Measurements from ENCODE around the gene RNF212. TPM values are rescaled to one million over a fixed set of nuclear protein-coding genes. Genes with fewer than 3 reads are reported as not detected.

The RNF212 gene
- total and polyA plus RNA-seq, 2 donors (not counting 3 experiments of a cell fraction or from before 2014, with no cell fraction given), result 2.3 to 2.8 TPM

DNA sequence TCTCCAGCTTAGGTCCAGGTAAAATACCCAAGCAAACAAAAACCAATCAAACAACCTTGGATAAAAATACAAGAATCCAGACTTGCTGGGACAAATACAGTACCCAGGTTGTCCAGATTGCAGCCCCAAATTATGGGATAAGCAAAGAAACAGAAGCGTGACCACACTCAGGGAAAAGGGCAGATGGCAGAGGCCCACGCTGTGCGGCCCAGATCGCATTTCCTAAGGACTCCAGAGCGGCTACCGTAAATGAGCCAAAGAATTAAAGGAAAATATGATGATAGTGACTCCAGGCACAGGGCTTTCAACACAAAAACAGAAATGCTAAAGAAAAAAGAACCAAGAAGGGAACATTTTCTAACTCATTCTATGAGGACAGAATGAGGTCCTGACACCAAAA is 51.6 kb downstream of the RNF212 start:
- no peak overlapping the region for H3K4me3 ChIP-seq (replicated peaks in 1 of 3; ENCODE audit: insufficient read depth in 1 of 3, low read depth in 1 of 3, low read length in 3 of 3)
- POLR2A ChIA-PET, result no interaction called here
- intact Hi-C loops (cut with micrococcal nuclease), result no loop called here
- no peaks in the 10 kb centered on the region for H3K36me3 ChIP-seq (ENCODE audit: control insufficient read depth in 2 of 2, extremely low read depth in 1 of 2, insufficient read depth in 2 of 2, low read length in 2 of 2)
- dilution Hi-C loops (cut with MboI; ENCODE audit: extremely low pct_ligation_motif_present, low sequenced_read_pairs), result no loop called here
- FAIRE-seq (no peak), DNase-seq (ENCODE audit: low read depth, low spot score) (no peak)
- H3K9ac ChIP-seq (replicated peaks; ENCODE audit: extremely low read depth, insufficient read depth, low read length), result no peak overlapping the region
- no peak overlapping the region for H3K4me2 ChIP-seq (ENCODE audit: insufficient read depth, low read length)
- no peaks in the 10 kb centered on the region for H3K9me1 ChIP-seq (replicated peaks; ENCODE audit: control insufficient read depth, extremely low read depth, insufficient read depth, low read length)
- H3K9me3 ChIP-seq (replicated peaks; ENCODE audit: control insufficient read depth, insufficient read depth, low read length), result no peaks in the 10 kb centered on the region
- CTCF ChIA-PET, result no interaction called here
- no peak overlapping the region for H3K27ac ChIP-seq (ENCODE audit: insufficient read depth, low read depth, low read length)
- BruUV-seq (replicated peaks), result no TSS peak
- H4K20me1 ChIP-seq (replicated peaks; ENCODE audit: control insufficient read depth, extremely low read depth, insufficient read depth, low read length), result no peaks in the 10 kb centered on the region
- peaks cover 10 to 25% of the 10 kb centered on the region in 2 experiments for H3K27me3 ChIP-seq (ENCODE audit: control insufficient read depth in 2 of 2, insufficient read depth in 2 of 2, low read length in 2 of 2)
- TF ChIP-seq JUN (IDR thresholded peaks at IDR 0.05; ENCODE audit: borderline replicate concordance, insufficient read depth, insufficient read length, low read depth) (no peak), EZH2 (IDR thresholded peaks at IDR 0.05; ENCODE audit: borderline replicate concordance, low read depth, low read length, severe bottlenecking) (no peak), MYC (IDR thresholded peaks at IDR 0.05; ENCODE audit: low read depth, low read length) (no peak)
- TF ChIP-seq, protein P1, sequence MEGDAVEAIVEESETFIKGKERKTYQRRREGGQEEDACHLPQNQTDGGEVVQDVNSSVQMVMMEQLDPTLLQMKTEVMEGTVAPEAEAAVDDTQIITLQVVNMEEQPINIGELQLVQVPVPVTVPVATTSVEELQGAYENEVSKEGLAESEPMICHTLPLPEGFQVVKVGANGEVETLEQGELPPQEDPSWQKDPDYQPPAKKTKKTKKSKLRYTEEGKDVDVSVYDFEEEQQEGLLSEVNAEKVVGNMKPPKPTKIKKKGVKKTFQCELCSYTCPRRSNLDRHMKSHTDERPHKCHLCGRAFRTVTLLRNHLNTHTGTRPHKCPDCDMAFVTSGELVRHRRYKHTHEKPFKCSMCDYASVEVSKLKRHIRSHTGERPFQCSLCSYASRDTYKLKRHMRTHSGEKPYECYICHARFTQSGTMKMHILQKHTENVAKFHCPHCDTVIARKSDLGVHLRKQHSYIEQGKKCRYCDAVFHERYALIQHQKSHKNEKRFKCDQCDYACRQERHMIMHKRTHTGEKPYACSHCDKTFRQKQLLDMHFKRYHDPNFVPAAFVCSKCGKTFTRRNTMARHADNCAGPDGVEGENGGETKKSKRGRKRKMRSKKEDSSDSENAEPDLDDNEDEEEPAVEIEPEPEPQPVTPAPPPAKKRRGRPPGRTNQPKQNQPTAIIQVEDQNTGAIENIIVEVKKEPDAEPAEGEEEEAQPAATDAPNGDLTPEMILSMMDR (IDR thresholded peaks at IDR 0.05; ENCODE audit: extremely low read depth in 1 of 2, insufficient read depth in 1 of 2, low read depth in 1 of 2, low read length in 2 of 2), result no peak
- TF ChIP-seq, protein P2, sequence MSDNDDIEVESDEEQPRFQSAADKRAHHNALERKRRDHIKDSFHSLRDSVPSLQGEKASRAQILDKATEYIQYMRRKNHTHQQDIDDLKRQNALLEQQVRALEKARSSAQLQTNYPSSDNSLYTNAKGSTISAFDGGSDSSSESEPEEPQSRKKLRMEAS (IDR thresholded peaks at IDR 0.05; ENCODE audit: insufficient read depth, insufficient read length), result no peak
- H2AFZ ChIP-seq (ENCODE audit: low read depth, low read length), result no peak overlapping the region
- no peaks in the 10 kb centered on the region for H3K79me2 ChIP-seq (ENCODE audit: control insufficient read depth, insufficient read depth, low read length)
- H3K4me1 ChIP-seq (ENCODE audit: control insufficient read depth, extremely low read depth, insufficient read depth, low read length), result no peaks in the 10 kb centered on the region
